ENCODE measurements around the gene GULP1.
"Not testable (repeated sequence)": the region's sequence is repeated elsewhere in the genome, so short reads cannot be mapped to it uniquely, and the experiment has no call there.

GULP1 gene

GRCh38 chr2:188601927-188602326, 310.3 kb downstream of the GULP1 start:
- DNase-seq (ENCODE audit: extremely low read depth, low read depth) = no peak
- no peak for TF ChIP-seq CTCF (IDR thresholded peaks at IDR 0.05; ENCODE audit: low read depth, low read length, missing control alignments)
- no peak overlapping the region for H3K4me3 ChIP-seq (replicated peaks; ENCODE audit: low read depth, low read length)

- no peak for DNase-seq (ENCODE audit: extremely low read depth, low read depth)
- TF ChIP-seq CTCF (IDR thresholded peaks at IDR 0.05; ENCODE audit: low read depth, low read length, missing control alignments) = no peak
- no peak overlapping the region for H3K4me3 ChIP-seq (replicated peaks; ENCODE audit: low read depth, low read length)
Observed at GRCh38 chr2:188604579-188604978, 312.9 kb downstream of the GULP1 start.

- not testable (repeated sequence) for H3K4me3 ChIP-seq (replicated peaks; ENCODE audit: low read depth, low read length); DNase-seq (ENCODE audit: extremely low read depth, low read depth)
Observed at GRCh38 chr2:188605609-188606584, 314.2 kb downstream of the GULP1 start.

GRCh38 chr2:188606596-188606995, 314.9 kb downstream of the GULP1 start:
- H3K4me3 ChIP-seq (replicated peaks; ENCODE audit: low read depth, low read length); DNase-seq (ENCODE audit: extremely low read depth, low read depth): not testable (repeated sequence)

GRCh38 chr2:188607501-188607900, 315.8 kb downstream of the GULP1 start:
- TF ChIP-seq CTCF (IDR thresholded peaks at IDR 0.05; ENCODE audit: low read depth, low read length, missing control alignments) = no peak
- H3K4me3 ChIP-seq (replicated peaks; ENCODE audit: low read depth, low read length) = no peak overlapping the region
- no peak for DNase-seq (ENCODE audit: extremely low read depth, low read depth)

GRCh38 chr2:188609321-188610049, 317.8 kb downstream of the GULP1 start:
- no peak for TF ChIP-seq CTCF (IDR thresholded peaks at IDR 0.05; ENCODE audit: low read depth, low read length, missing control alignments)
- no peak overlapping the region for H3K4me3 ChIP-seq (replicated peaks; ENCODE audit: low read depth, low read length)
- DNase-seq (ENCODE audit: extremely low read depth, low read depth) = no peak

- H3K4me3 ChIP-seq (replicated peaks; ENCODE audit: low read depth, low read length) = no peak overlapping the region
- DNase-seq (ENCODE audit: extremely low read depth, low read depth) = no peak
- no peak for TF ChIP-seq CTCF (IDR thresholded peaks at IDR 0.05; ENCODE audit: low read depth, low read length, missing control alignments)
Observed at GRCh38 chr2:188610050-188610444, 318.4 kb downstream of the GULP1 start.
